Activated CD4-positive, alpha-beta T cell treated with anti-CD3 and anti-CD28 coated beads, Interleukin-10, Interleukin-2, amounts not matched to agents 100 ng/mL and 50 ng/mL, durations not matched to agents 16 hours and 8 hours (primary cell): ENCODE measurements around the gene ALKBH7.
"Not testable (repeated sequence)": the region's sequence is repeated elsewhere in the genome, so short reads cannot be mapped to it uniquely, and the experiment has no call there.

ENCODE experiments used
- DNase-seq: peaks from one replicate; pipeline ENCODE4 v3.0.0-alpha.2; 2020

ALKBH7 gene

DNA sequence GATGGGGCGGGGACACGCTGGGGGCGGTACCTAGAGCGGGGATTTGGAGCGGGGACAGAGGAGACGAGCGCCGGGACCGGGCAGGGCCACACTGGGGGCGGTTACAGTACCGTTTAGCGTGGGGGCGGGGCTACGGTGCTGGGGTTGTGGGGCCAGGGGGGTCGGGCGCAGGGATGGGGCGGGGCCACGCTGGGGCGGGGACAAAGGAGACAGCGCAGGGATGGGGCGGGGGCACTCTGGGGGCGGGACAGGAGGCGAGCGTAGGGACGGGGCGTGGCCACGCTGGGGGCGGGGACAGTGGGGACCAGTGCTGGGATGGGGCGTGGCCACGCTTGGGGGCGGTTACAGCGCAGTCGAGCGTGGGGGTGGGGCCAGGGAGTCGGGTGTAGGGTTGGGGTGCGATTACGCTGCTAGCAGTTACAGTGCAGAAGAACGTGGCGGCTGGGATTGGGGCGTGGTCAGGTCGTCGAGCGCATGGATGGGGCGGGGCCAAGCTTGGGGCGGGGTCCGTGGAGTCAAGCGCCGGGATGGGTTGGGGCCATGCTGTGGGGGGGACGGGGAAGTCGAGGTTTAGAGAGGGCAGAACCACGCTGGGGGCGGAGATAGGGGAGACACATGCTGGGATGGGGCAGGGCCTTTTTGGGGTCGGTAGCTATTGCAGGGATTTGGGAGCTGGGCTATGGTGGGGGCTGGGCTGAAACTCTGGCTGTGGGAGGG lies 660 bp downstream of the ALKBH7 start:
- DNase-seq = peak; percentile 99

GRCh38 chr19:6373813-6374108 lies 1.2 kb downstream of the ALKBH7 start:
- no peak for DNase-seq

DNA sequence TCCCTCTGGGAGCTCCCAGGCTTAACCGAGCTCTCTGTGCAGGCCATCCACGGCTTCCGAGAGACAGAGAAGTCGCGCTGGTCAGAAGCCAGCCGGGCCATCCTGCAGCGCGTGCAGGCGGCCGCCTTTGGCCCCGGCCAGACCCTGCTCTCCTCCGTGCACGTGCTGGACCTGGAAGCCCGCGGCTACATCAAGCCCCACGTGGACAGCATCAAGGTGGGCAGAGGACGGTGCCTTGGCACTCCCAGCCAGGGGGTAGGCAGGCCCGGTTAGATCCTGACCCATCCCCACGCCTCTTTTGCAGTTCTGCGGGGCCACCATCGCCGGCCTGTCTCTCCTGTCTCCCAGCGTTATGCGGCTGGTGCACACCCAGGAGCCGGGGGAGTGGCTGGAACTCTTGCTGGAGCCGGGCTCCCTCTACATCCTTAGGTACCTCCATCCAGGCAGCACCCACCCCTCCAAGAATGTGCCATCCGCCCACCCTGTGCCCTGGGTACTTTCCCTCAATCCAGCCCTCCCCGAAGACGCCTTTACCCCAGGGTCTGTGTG lies 1.6 kb downstream of the ALKBH7 start:
- no peak for DNase-seq

- DNase-seq = no peak
Observed at GRCh38 chr19:6374711-6375410, 2.3 kb downstream of the ALKBH7 start.

GRCh38 chr19:6375411-6376010 lies 2.9 kb downstream of the ALKBH7 start, which contains the start of gene PSPN:
TSS of gene PSPN (minus strand) at chr19:6375933. CDS start at chr19:6375849, 84 bp downstream.
- DNase-seq = no peak

DNA sequence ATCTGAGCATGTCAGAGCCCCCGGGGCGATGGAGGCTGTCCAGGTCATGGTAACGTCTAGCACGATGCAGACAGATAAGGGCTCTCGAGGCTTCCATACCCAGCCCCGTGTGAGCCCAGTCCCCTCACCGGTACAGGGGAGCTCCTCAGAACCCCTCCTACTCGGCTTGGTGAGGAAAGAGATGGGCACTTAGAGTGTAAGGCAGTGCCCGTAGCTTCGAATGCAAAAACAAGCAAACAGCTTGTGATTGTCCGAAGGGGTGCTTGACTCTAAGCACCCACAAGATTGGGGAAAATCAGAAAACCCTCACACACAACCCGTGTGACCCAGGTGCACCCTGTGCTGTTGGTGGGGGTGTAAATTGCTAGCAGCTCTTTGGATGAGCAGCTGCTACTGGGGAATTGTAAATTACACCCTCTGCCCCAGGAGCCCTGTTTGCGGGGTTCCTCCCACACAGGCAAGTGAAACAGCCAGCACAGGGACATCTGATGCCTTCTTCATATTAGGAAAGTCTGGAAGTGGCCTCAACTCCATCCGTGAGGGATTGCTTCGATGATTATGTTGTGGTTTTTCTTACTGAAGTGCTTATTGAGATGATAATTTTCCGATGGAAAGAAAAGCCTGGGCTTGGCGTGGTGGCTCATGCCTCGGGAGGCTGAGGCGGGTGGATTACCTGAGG lies 4.1 kb downstream of the ALKBH7 start:
- DNase-seq = no peak

DNA sequence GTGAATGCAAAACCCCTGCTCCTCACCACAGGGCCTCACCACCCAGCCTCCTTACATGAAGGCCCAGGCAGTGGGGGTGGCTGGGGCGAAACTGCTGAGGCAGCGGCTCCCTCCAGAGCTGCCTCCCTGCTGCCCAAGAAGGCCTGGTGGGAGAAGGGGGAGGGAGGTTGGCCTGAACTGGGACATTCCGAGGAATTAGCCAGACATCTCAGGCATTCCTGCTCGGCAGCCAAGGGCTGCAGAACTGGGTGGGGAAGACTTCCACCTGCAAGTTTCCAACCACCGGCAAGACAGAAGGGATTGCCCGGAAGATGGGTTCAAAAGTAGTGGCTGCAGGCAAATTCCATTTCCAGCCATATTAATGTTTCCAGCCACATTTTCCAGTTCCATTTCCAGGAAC lies 5.4 kb downstream of the ALKBH7 start:
- DNase-seq = no peak

DNA sequence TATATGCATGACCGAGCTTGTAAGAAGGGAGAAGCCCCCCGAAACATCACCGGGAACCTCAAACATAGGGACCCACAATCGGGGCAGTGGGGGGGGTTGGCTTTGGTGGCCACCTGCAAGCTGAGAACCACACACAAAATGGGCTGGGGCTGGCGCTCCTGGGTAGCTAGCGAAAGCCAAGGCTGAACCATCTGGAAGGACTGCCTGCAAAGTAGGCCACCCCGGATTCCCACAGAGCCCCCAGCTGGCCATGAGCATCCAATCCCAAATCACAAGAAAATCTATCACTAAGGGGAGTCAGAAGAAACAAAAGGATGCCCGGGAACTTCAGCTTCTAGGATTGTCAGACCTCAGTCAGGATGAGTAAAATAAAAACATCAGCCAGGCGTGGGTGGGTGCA lies 5.9 kb downstream of the ALKBH7 start:
- DNase-seq = no peak

DNA sequence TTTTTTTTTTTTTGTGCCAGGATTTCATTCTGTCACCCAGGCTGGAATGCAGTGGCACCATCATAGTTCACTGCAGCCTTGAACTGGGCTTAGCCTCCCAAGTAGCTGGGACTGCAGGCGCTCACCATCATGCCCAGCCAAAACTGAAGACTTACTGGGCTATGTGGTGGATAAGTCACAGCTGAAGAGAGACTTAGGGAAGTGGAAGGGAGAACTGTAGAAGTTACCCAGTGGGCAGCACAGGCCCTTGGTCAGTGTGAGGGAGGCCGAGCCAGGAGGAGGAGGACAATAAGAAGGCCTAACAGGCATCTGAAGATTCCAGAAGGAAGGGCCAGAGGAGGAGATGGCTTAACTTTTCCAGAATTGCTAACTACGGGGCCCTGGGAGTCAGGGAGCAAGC lies 7.2 kb downstream of the ALKBH7 start:
- DNase-seq = no peak

DNA sequence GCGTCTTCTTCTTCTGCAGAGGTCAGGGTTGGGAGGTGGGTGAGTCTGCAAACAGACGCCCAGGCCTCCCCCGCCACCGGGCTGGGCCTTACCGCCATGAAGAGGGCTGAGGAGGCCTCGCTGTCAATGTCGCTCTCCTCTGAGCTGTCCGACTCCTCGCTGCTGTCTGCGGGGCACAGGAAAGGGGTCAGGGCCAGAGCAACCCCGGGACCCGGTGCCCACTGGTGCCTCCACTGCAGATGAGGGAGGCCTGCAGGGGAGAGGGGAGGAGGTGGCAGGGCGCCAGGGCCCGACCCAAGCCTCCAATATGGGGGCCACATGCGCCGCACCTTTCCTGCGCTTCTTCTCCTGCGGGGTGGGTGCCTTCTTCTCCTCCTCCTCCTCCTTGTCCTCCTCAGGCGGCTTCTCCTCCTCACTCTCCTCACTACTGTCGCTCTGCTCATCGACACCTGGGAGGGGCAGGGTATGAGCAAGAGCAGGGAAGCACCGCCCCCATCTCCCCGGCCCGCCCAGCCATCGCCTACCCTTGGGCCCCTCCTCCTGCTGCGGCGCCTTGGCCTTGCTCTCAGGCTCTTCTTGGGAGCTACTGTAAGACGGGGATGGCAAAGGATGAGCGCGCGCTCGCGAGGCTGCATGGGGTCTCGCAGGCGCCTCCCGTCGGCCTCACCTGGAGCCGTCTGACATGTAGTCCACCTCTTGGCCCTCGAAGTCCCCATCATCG lies 8.6 kb downstream of the ALKBH7 start:
- DNase-seq = no peak

GRCh38 chr19:6383188-6383587 lies 10.6 kb downstream of the ALKBH7 start:
- DNase-seq = no peak

GRCh38 chr19:6384381-6384780 lies 11.8 kb downstream of the ALKBH7 start:
- no peak for DNase-seq

DNA sequence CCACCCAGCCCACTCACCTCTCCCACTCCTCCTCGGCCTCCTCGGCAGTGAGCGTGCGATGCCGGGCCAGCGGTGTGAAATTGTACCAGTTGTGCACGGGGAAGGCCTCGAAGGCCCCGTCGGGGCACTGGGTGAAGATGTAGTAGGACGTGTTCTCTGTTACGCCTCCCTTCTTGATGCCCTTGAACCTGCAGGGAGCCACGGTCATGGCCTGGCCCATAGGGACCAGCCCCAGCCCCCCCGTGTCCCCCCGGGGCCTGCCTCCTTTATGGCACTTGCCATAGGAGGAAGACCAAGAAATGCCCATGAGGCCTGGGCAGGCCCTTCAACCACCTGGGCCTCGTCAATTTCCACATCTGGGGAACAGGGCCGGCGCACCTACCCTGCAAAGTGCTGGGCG lies 14.8 kb downstream of the ALKBH7 start:
- no peak for DNase-seq

DNA sequence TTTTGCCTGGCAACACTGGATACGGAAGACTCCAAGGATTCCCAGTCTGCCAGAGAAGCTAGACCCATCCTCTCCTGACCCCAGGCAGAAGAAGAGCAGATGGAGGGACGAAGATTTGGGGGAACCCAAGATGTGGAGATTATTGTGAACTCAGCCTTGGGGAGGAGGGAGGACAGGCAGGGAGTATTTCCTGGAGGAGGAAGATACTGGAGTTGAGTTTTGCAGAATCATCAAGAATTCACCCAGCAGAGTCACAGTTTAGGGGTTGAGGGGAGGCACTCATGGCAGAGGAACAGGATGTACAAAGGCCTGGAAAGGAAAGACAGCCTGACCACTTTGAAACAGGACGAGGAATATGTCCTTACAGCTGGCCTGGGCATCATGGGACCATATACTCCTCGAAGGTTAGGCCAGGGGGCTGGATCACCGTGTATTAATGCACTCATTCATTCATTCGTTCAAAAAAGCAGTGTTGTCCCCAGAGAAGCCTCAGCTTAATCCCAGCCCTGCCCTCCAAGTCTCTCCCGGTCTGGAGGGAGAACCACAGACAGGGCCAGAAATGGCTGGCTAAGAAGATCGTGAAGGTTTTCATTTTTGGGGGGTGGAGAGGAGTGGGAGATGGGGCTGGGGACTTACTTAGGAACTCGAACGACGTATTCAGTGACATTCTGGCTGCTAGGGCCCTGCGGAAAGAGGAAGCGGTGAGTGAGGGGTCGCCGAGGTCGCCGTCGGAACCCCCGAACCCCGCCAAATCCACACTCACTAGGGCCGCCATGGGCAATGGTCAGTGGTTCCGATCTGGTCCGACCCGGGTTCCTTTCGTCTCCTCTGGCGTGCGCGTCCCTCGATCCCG lies 19.9 kb downstream of the ALKBH7 start:
- DNase-seq = no peak

GRCh38 chr19:6393074-6393982 lies 20.7 kb downstream of the ALKBH7 start, which contains the start of gene GTF2F1:
TSS of gene GTF2F1 (minus strand) at chr19:6393164. CDS start at chr19:6392995, 169 bp downstream.
- DNase-seq = peak; percentile 96

DNA sequence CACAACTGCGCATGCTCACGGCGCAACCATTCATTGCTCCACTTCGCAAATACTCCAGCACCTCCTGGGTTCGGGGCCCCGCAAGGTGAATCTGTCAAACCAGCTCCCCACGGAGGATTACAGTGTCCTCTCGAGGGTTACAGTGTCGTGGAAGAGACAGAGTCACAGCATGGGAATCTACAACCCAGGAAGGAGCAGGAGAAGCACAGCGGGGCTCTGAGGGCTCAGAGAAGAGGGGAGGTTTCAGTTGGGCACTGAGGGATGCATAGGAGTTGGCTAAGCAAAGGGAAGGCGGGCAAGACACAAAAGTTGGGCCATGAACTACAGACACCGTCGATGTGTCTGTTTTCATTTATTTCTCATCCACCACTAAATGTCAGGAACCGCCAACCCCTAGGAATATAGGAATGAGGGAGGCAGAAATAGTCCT lies 21.4 kb downstream of the ALKBH7 start:
- peak; percentile 83 for DNase-seq

DNA sequence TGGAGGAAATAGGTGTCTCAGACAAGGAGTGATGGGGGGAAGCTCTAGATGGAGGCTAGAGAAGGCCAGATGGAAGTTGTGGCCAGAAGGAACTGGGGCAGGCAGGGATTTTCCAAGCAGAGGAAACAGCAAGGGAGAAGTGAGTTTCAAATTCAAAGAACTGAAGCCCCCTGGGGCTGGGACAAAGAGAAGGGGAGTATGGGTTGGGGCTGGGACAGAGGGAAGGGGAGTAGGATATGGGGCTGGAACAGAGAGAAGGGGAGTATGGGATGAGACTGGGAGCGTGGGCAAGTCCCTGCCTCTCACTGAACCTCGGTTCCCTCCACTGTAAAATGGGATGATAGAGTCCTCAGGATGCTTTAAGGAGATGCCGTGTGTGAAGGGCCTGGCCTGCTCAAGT lies 22.2 kb downstream of the ALKBH7 start:
- no peak for DNase-seq

GRCh38 chr19:6396305-6396704 lies 23.7 kb downstream of the ALKBH7 start:
- no peak for DNase-seq

- not testable (repeated sequence) for DNase-seq
Observed at GRCh38 chr19:6400062-6400944, 27.7 kb downstream of the ALKBH7 start.
